MM.1S (cell line): ENCODE data around the gene GAL3ST1.
"Not testable (repeated sequence)": the region's sequence is repeated elsewhere in the genome, so short reads cannot be mapped to it uniquely, and the experiment has no call there.

Experiments
- DNase-seq: peaks from one replicate; pipeline ENCODE4 v3.0.0-alpha.2; 2015
- H2AFZ ChIP-seq: fragments of 300-600 bp; sonication (generic); 2 replicates; pipeline ENCODE4 v1.6.0; 2016; ENCODE audit warnings: antibody characterized with exemption, low read length
- H3F3A ChIP-seq: fragments of 300-600 bp; sonication (generic); 2 replicates; pipeline ENCODE4 v1.6.1; 2016; ENCODE audit warnings: mild to moderate bottlenecking, antibody characterized with exemption, low read length, moderate library complexity, mixed read lengths; ENCODE audit not compliant: insufficient read depth
- H3K27ac ChIP-seq: fragments of 300-600 bp; sonication (generic); 2 replicates; pipeline ENCODE4 v1.5.1; 2016; ENCODE audit warnings: mild to moderate bottlenecking, low read length
- H3K27me3 ChIP-seq: fragments of 300-600 bp; sonication (generic); replicated peaks from 2 replicates; pipeline ENCODE4 v1.6.0; 2016; ENCODE audit warnings: low read length; ENCODE audit not compliant: insufficient read depth
- H3K36me3 ChIP-seq: fragments of 300-600 bp; sonication (generic); replicated peaks from 2 replicates; pipeline ENCODE4 v1.6.1; 2016; ENCODE audit warnings: mild to moderate bottlenecking, low read length, mixed read lengths; ENCODE audit not compliant: insufficient read depth
- H3K4me1 ChIP-seq: fragments of 300-600 bp; sonication (generic); 2 replicates; pipeline ENCODE4 v1.6.1; 2016; ENCODE audit warnings: low read length, mixed read lengths
- H3K4me2 ChIP-seq: fragments of 300-600 bp; sonication (generic); 2 replicates; pipeline ENCODE4 v1.6.0; 2016; ENCODE audit warnings: low read depth, low read length
- H3K4me3 ChIP-seq: fragments of 300-600 bp; sonication (generic); 2 replicates; pipeline ENCODE4 v1.5.1; 2016; ENCODE audit warnings: low read length, mixed read lengths
- H3K79me2 ChIP-seq: fragments of 300-600 bp; sonication (generic); 2 replicates; pipeline ENCODE4 v1.6.1; 2016; ENCODE audit warnings: mixed run types, low read length, mixed read lengths
- H3K9ac ChIP-seq: fragments of 300-600 bp; sonication (generic); 2 replicates; pipeline ENCODE4 v1.6.1; 2016; ENCODE audit warnings: low read length, mixed read lengths
- H3K9me2 ChIP-seq: fragments of 300-600 bp; sonication (generic); replicated peaks from 2 replicates; pipeline ENCODE4 v1.6.1; 2016; ENCODE audit warnings: mild to moderate bottlenecking, low read length, mixed read lengths; ENCODE audit not compliant: insufficient read depth
- H3K9me3 ChIP-seq: fragments of 300-600 bp; sonication (generic); replicated peaks from 2 replicates; pipeline ENCODE4 v1.6.1; 2016; ENCODE audit warnings: mild to moderate bottlenecking, low read length, mixed read lengths; ENCODE audit not compliant: insufficient read depth
- H4K20me1 ChIP-seq: fragments of 300-600 bp; sonication (generic); 2 replicates; pipeline ENCODE4 v1.6.1; 2016; ENCODE audit warnings: mild to moderate bottlenecking, low read length, moderate library complexity, mixed read lengths; ENCODE audit not compliant: insufficient read depth
- CTCF ChIP-seq: fragments of 300-600 bp; sonication (generic); IDR thresholded peaks from 2 replicates; pipeline ENCODE4 v1.5.1; 2016; ENCODE audit warnings: antibody characterized with exemption, low read length, mixed read lengths
- EZH2 ChIP-seq: fragments of 300-600 bp; sonication (generic); optimal IDR thresholded peaks from 2 replicates; pipeline ENCODE3; 2017; ENCODE audit warnings: low read depth, mild to moderate bottlenecking, antibody characterized with exemption, low read length, mixed read lengths
- EZH2phosphoT487 ChIP-seq: fragments of 300-600 bp; sonication (generic); IDR thresholded peaks from 2 replicates; pipeline ENCODE4 v1.6.1; 2018; ENCODE audit warnings: antibody characterized with exemption, low read length

The GAL3ST1 gene

GRCh38 chr22:30572210-30572609 is 2.3 kb downstream of the GAL3ST1 start:
- H3K4me1 ChIP-seq, result no peaks in the 10 kb centered on the region
- no peaks in the 10 kb centered on the region for H3K36me3 ChIP-seq
- no peak overlapping the region for H2AFZ ChIP-seq
- H4K20me1 ChIP-seq, result no peaks in the 10 kb centered on the region
- no peaks in the 10 kb centered on the region for H3K79me2 ChIP-seq
- DNase-seq, result no peak
- H3K9me2 ChIP-seq, result no peaks in the 10 kb centered on the region
- TF ChIP-seq EZH2phosphoT487 (no peak), EZH2 (no peak), CTCF (no peak)
- H3K27ac ChIP-seq, result no peak overlapping the region
- peaks cover 24% of the 10 kb centered on the region for H3K27me3 ChIP-seq
- no peaks in the 10 kb centered on the region for H3F3A ChIP-seq
- H3K4me2 ChIP-seq, result no peak overlapping the region
- no peak overlapping the region for H3K9ac ChIP-seq
- no peak overlapping the region for H3K4me3 ChIP-seq
- no peaks in the 10 kb centered on the region for H3K9me3 ChIP-seq

- H2AFZ ChIP-seq, result no peak overlapping the region
- no peak overlapping the region for H3K4me2 ChIP-seq
- no peaks in the 10 kb centered on the region for H3K79me2 ChIP-seq
- H3K9me2 ChIP-seq, result no peaks in the 10 kb centered on the region
- no peaks in the 10 kb centered on the region for H3K9me3 ChIP-seq
- H4K20me1 ChIP-seq, result no peaks in the 10 kb centered on the region
- no peak for DNase-seq
- no peaks in the 10 kb centered on the region for H3F3A ChIP-seq
- no peaks in the 10 kb centered on the region for H3K4me1 ChIP-seq
- H3K4me3 ChIP-seq, result no peak overlapping the region
- no peaks in the 10 kb centered on the region for H3K36me3 ChIP-seq
- H3K9ac ChIP-seq, result no peak overlapping the region
- H3K27ac ChIP-seq, result no peak overlapping the region
- TF ChIP-seq CTCF (no peak), EZH2 (no peak), EZH2phosphoT487 (no peak)
- peaks cover 29% of the 10 kb centered on the region for H3K27me3 ChIP-seq
Observed at GRCh38 chr22:30569674-30570202, 4.7 kb downstream of the GAL3ST1 start.

- TF ChIP-seq EZH2phosphoT487, result no peak
- no peak for TF ChIP-seq EZH2
- TF ChIP-seq CTCF, result no peak
- Histone ChIP-seq H3K9ac (no peak overlapping the region), H3K27ac (no peak overlapping the region), H3K4me1 (no peaks in the 10 kb centered on the region), H4K20me1 (no peaks in the 10 kb centered on the region), H3K36me3 (no peaks in the 10 kb centered on the region), H3K9me3 (no peaks in the 10 kb centered on the region), H3F3A (no peaks in the 10 kb centered on the region), H2AFZ (no peak overlapping the region), H3K4me2 (no peak overlapping the region), H3K79me2 (no peaks in the 10 kb centered on the region), H3K9me2 (no peaks in the 10 kb centered on the region), H3K27me3 (peaks cover 29% of the 10 kb centered on the region), H3K4me3 (no peak overlapping the region)
- no peak for DNase-seq
Observed at GRCh38 chr22:30568137-30568805, 6.2 kb downstream of the GAL3ST1 start.

- not testable (repeated sequence) for H3K4me1 ChIP-seq, H3K27ac ChIP-seq, H3K4me3 ChIP-seq, H3K9me2 ChIP-seq, H3K9ac ChIP-seq, H2AFZ ChIP-seq, H3K79me2 ChIP-seq, H3K9me3 ChIP-seq, H3F3A ChIP-seq, DNase-seq, H3K36me3 ChIP-seq, H4K20me1 ChIP-seq, H3K4me2 ChIP-seq
- peaks cover 28% of the 10 kb centered on the region for H3K27me3 ChIP-seq
Observed at GRCh38 chr22:30567277-30567676, 7.2 kb downstream of the GAL3ST1 start.
